HepG2 (cell line): ENCODE data around the gene KRTAP1-5. TPM values are rescaled to one million over a fixed set of nuclear protein-coding genes. Genes with fewer than 3 reads are reported as not detected.
A peak's percentile ranks its signal among the peaks of the same experiment; 100 is the strongest.

Experiments
- CCDC6 ChIP-seq: sonication (generic); formaldehyde crosslinking; IDR thresholded peaks from 2 replicates; pipeline ENCODE4 v1.8.1; 2022; ENCODE audit warnings: mild to moderate bottlenecking, missing genetic modification reagents, moderate library complexity
- FLYWCH1 ChIP-seq: sonication (generic); formaldehyde crosslinking; IDR thresholded peaks from 2 replicates; pipeline ENCODE4 v1.8.1; 2023; ENCODE audit warnings: mild to moderate bottlenecking, missing genetic modification reagents
- MTF1 ChIP-seq: sonication (generic); formaldehyde crosslinking; IDR thresholded peaks from 2 replicates; pipeline ENCODE4 v1.5.0; 2020; ENCODE audit warnings: missing genetic modification reagents
- NR2F6 ChIP-seq, 2 experiments: IDR thresholded peaks; 2 replicates each; pipeline ENCODE4 v1.6.1; 2016; ENCODE audit warnings: antibody characterized with exemption in 1 of 2, mild to moderate bottlenecking in 1 of 2
- PAF1 ChIP-seq: IDR thresholded peaks from 2 replicates; pipeline ENCODE4 v1.6.1; 2016; ENCODE audit warnings: missing genetic modification reagents, missing compliant biosample characterization
- RFX5 ChIP-seq: IDR thresholded peaks from 2 replicates; pipeline ENCODE4 v1.6.1; 2011; ENCODE audit warnings: low read depth, low read length, improper control_type of control experiment
- RNF2 ChIP-seq: fragments of 450-650 bp; conservative IDR thresholded peaks from 2 replicates; pipeline ENCODE4 v1.6.1; 2016; ENCODE audit warnings: low read depth
- SKI ChIP-seq: fragments of 450-650 bp; IDR thresholded peaks from one replicate; pipeline ENCODE4 v1.6.1; 2018; ENCODE audit warnings: mild to moderate bottlenecking; ENCODE audit not compliant: partially characterized antibody
- SMAD1 ChIP-seq: sonication (generic); formaldehyde crosslinking; IDR thresholded peaks from 2 replicates; pipeline ENCODE4 v1.4.0; 2020; ENCODE audit warnings: missing genetic modification reagents, low read depth, mild to moderate bottlenecking, borderline replicate concordance
- TAF15 ChIP-seq: fragments of 200-400 bp; formaldehyde crosslinking; IDR thresholded peaks from one replicate; pipeline ENCODE4 v1.6.1; 2018; ENCODE audit warnings: mild to moderate bottlenecking, low read depth, low read length; ENCODE audit not compliant: poor library complexity, severe bottlenecking
- TP53 ChIP-seq: sonication (generic); formaldehyde crosslinking; conservative IDR thresholded peaks from 2 replicates; pipeline ENCODE4 v1.4.0; 2020; ENCODE audit warnings: missing genetic modification reagents
- ZBTB7A ChIP-seq: sonication (generic); formaldehyde crosslinking; IDR thresholded peaks from 2 replicates; pipeline ENCODE4 v1.8.0; 2022; ENCODE audit warnings: mild to moderate bottlenecking, missing genetic modification reagents
- ZEB1 ChIP-seq: IDR thresholded peaks from 2 replicates; pipeline ENCODE4 v1.6.1; 2012; ENCODE audit warnings: mild to moderate bottlenecking, low read depth, inconsistent platforms; ENCODE audit not compliant: insufficient replicate concordance
- ZFP82 ChIP-seq: sonication (generic); formaldehyde crosslinking; IDR thresholded peaks from 2 replicates; pipeline ENCODE4 v1.5.1; 2020; ENCODE audit warnings: mild to moderate bottlenecking, missing genetic modification reagents, borderline replicate concordance
- ZNF124 ChIP-seq: sonication (generic); formaldehyde crosslinking; IDR thresholded peaks from 2 replicates; pipeline ENCODE4 v1.4.0; 2020; ENCODE audit warnings: missing genetic modification reagents
- ZNF256 ChIP-seq: sonication (generic); formaldehyde crosslinking; conservative IDR thresholded peaks from 2 replicates; pipeline ENCODE4 v1.4.0; 2020; ENCODE audit warnings: missing genetic modification reagents
- ZNF350 ChIP-seq: sonication (generic); formaldehyde crosslinking; IDR thresholded peaks from 2 replicates; pipeline ENCODE4 v1.4.0; 2020; ENCODE audit warnings: mild to moderate bottlenecking, low read depth, missing genetic modification reagents, borderline replicate concordance
- ZNF546 ChIP-seq: sonication (generic); formaldehyde crosslinking; conservative IDR thresholded peaks from 2 replicates; pipeline ENCODE4 v1.8.1; 2023; ENCODE audit warnings: mild to moderate bottlenecking, missing genetic modification reagents
- ZNF557 ChIP-seq: sonication (generic); formaldehyde crosslinking; IDR thresholded peaks from 2 replicates; pipeline ENCODE4 v1.4.0; 2020; ENCODE audit warnings: missing genetic modification reagents
- polyA plus RNA-seq, 8 experiments: library from polyadenylated mRNA; depleted of rRNA in 3 of 8; stranded (reverse) in 7 of 8; unstranded in 1 of 8; fragments of >200 nt; fragmentation: Illumina TruSeq in 4 of 8; extraction: Trizol in 4 of 8; gene quantifications; 2 replicates each; pipeline versions ENCODE4 v1.2.1 to v1.2.3, GENCODE V29; 2011 to 2016; ENCODE audit warnings: low read depth in 4 of 8, missing spikeins in 1 of 8, mixed read lengths in 1 of 8; ENCODE audit not compliant: insufficient read depth in 1 of 8
- total RNA-seq, 5 experiments: library from RNA; depleted of rRNA; stranded (reverse); fragments of >200 nt; fragmentation: Illumina TruSeq; extraction: Trizol; gene quantifications; 2 replicates each; pipeline ENCODE4 v1.2.3, GENCODE V29; 2016; ENCODE audit warnings: low read depth in 1 of 5
- TF ChIP-seq, protein P1 (sequence below): sonication (generic); formaldehyde crosslinking; IDR thresholded peaks from 2 replicates; pipeline ENCODE4 v1.4.0; 2020; ENCODE audit warnings: missing genetic modification reagents, borderline replicate concordance
- TF ChIP-seq, protein P2 (sequence below): sonication (generic); formaldehyde crosslinking; IDR thresholded peaks from 2 replicates; pipeline ENCODE4 v1.8.1; 2023; ENCODE audit warnings: mild to moderate bottlenecking, missing genetic modification reagents
- TF ChIP-seq, protein P3 (sequence below): sonication (generic); formaldehyde crosslinking; IDR thresholded peaks from 2 replicates; pipeline ENCODE4 v1.4.0; 2020; ENCODE audit warnings: missing genetic modification reagents
- TF ChIP-seq, protein P4 (sequence below): sonication (generic); formaldehyde crosslinking; IDR thresholded peaks from 2 replicates; pipeline ENCODE4 v1.8.1; 2023; ENCODE audit warnings: missing genetic modification reagents, mild to moderate bottlenecking, borderline replicate concordance
- TF ChIP-seq, protein P5 (sequence below): sonication (generic); formaldehyde crosslinking; IDR thresholded peaks from 2 replicates; pipeline ENCODE4 v1.8.1; 2022; ENCODE audit warnings: mild to moderate bottlenecking, missing genetic modification reagents

The KRTAP1-5 gene
- total and polyA plus RNA-seq, 2 of the 13 experiments (the other 11 are each of a cell fraction or from before 2014, with no cell fraction given) = 0.09 TPM; not detected in 1

DNA sequence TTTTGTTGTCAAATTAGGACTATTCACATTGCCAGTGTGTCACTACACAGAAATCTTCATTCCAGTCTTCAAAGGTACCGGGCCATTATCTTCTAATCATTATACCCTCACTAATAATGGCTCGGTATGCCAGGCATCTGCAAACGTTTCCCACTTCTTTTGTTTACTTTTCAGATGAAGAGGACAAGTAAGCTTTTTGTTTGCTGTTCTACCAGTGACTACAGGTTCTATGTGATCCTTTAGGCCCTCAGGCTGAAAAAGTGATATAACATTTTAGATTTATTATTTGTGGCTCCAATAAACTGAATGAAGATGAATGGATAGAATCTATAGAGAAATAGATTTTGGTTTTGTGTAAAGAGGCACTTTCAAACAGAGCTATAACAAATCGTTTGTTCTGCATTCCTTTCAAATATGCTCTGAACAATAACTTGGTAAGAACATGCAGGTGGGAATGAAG, 17.7 kb downstream of the KRTAP1-5 start (continued):
- no peak for TF ChIP-seq PAF1 (CRISPR knock-in tag)
- no peak for TF ChIP-seq ZNF350 (CRISPR knock-in tag)
- no peak for TF ChIP-seq ZNF256 (CRISPR knock-in tag)
- TF ChIP-seq, protein P1, sequence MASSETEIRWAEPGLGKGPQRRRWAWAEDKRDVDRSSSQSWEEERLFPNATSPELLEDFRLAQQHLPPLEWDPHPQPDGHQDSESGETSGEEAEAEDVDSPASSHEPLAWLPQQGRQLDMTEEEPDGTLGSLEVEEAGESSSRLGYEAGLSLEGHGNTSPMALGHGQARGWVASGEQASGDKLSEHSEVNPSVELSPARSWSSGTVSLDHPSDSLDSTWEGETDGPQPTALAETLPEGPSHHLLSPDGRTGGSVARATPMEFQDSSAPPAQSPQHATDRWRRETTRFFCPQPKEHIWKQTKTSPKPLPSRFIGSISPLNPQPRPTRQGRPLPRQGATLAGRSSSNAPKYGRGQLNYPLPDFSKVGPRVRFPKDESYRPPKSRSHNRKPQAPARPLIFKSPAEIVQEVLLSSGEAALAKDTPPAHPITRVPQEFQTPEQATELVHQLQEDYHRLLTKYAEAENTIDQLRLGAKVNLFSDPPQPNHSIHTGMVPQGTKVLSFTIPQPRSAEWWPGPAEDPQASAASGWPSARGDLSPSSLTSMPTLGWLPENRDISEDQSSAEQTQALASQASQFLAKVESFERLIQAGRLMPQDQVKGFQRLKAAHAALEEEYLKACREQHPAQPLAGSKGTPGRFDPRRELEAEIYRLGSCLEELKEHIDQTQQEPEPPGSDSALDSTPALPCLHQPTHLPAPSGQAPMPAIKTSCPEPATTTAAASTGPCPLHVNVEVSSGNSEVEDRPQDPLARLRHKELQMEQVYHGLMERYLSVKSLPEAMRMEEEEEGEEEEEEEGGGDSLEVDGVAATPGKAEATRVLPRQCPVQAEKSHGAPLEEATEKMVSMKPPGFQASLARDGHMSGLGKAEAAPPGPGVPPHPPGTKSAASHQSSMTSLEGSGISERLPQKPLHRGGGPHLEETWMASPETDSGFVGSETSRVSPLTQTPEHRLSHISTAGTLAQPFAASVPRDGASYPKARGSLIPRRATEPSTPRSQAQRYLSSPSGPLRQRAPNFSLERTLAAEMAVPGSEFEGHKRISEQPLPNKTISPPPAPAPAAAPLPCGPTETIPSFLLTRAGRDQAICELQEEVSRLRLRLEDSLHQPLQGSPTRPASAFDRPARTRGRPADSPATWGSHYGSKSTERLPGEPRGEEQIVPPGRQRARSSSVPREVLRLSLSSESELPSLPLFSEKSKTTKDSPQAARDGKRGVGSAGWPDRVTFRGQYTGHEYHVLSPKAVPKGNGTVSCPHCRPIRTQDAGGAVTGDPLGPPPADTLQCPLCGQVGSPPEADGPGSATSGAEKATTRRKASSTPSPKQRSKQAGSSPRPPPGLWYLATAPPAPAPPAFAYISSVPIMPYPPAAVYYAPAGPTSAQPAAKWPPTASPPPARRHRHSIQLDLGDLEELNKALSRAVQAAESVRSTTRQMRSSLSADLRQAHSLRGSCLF (CRISPR knock-in tag) = no peak
- TF ChIP-seq, protein P2, sequence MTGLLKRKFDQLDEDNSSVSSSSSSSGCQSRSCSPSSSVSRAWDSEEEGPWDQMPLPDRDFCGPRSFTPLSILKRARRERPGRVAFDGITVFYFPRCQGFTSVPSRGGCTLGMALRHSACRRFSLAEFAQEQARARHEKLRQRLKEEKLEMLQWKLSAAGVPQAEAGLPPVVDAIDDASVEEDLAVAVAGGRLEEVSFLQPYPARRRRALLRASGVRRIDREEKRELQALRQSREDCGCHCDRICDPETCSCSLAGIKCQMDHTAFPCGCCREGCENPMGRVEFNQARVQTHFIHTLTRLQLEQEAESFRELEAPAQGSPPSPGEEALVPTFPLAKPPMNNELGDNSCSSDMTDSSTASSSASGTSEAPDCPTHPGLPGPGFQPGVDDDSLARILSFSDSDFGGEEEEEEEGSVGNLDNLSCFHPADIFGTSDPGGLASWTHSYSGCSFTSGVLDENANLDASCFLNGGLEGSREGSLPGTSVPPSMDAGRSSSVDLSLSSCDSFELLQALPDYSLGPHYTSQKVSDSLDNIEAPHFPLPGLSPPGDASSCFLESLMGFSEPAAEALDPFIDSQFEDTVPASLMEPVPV (CRISPR knock-in tag) = no peak
- TF ChIP-seq SKI = peak; percentile 20
- TF ChIP-seq ZNF124 = no peak
- TF ChIP-seq ZNF557 = no peak
- TF ChIP-seq, protein P3, sequence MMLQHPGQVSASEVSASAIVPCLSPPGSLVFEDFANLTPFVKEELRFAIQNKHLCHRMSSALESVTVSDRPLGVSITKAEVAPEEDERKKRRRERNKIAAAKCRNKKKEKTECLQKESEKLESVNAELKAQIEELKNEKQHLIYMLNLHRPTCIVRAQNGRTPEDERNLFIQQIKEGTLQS = 0 out of 2 replicates have a peak, but pooled peaks have one; percentile 25
- no peak for TF ChIP-seq ZNF546
- no peak for TF ChIP-seq RFX5
- TF ChIP-seq ZBTB7A = no peak
- TF ChIP-seq TP53 (CRISPR knock-in tag) = no peak
- no peak for TF ChIP-seq MTF1 (CRISPR knock-in tag)
- TF ChIP-seq ZEB1 = peak; percentile 35
- TF ChIP-seq NR2F6 (IDR thresholded peaks at IDR 0.05) = peak; percentile 77
- peak; percentile 58 for TF ChIP-seq NR2F6 (CRISPR knock-in tag; IDR thresholded peaks at IDR 0.05)
- no peak for TF ChIP-seq ZFP82 (CRISPR knock-in tag)
- no peak for TF ChIP-seq TAF15
- TF ChIP-seq, protein P4, sequence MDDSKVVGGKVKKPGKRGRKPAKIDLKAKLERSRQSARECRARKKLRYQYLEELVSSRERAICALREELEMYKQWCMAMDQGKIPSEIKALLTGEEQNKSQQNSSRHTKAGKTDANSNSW (CRISPR knock-in tag) = no peak
- TF ChIP-seq RNF2 = no peak
- no peak for TF ChIP-seq SMAD1 (CRISPR knock-in tag)
- TF ChIP-seq FLYWCH1 (CRISPR knock-in tag) = no peak
- TF ChIP-seq, protein P5, sequence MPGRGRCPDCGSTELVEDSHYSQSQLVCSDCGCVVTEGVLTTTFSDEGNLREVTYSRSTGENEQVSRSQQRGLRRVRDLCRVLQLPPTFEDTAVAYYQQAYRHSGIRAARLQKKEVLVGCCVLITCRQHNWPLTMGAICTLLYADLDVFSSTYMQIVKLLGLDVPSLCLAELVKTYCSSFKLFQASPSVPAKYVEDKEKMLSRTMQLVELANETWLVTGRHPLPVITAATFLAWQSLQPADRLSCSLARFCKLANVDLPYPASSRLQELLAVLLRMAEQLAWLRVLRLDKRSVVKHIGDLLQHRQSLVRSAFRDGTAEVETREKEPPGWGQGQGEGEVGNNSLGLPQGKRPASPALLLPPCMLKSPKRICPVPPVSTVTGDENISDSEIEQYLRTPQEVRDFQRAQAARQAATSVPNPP (CRISPR knock-in tag) = no peak
- no peak; the same call in 1 of the 2 replicates for TF ChIP-seq CCDC6 (CRISPR knock-in tag)
